Measurements from ENCODE around the gene ABTB2.

DNA sequence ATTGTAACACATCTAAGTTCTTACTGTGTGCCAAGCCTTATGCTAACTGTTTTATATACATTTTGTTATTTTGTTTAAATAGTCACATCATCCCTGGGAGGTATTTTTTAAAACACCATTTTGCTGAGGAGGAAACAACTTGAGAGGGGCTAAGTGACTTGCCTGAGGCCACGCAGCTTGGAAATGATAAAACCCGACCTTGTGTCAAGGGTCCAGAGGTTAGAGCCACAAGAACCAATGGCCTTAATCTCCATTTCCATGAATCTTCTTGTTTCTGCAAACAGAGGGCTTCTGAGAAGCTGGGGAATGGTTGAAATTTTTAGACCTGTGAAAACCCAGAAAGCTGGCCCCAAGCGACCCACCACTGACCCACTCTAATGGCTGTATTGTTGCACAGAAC lies 16.7 kb downstream of the ABTB2 start:
- no peak for TF ChIP-seq CTCF (IDR thresholded peaks at IDR 0.05; ENCODE audit: poor library complexity)
- TF ChIP-seq EZH2 (IDR thresholded peaks at IDR 0.05; ENCODE audit: borderline replicate concordance): no peak
- TF ChIP-seq EZH2phosphoT487 (IDR thresholded peaks at IDR 0.05; ENCODE audit: low read depth, severe bottlenecking, unreplicated experiment): no peak
